H7 (cell line): Measurements from ENCODE around the gene INTS7. TPM values are rescaled to one million over a fixed set of nuclear protein-coding genes. Genes with fewer than 3 reads are reported as not detected.
"Not testable (repeated sequence)": the region's sequence is repeated elsewhere in the genome, so short reads cannot be mapped to it uniquely, and the experiment has no call there.

Experiments
- DNase-seq: peaks from one replicate; pipeline ENCODE4 v3.0.0; 2012
- H3K27me3 ChIP-seq: 2 replicates; pipeline ENCODE4 v1.6.0; 2011; ENCODE audit warnings: mild to moderate bottlenecking, low read length; ENCODE audit not compliant: control insufficient read depth, insufficient read depth
- H3K36me3 ChIP-seq: replicated peaks from 2 replicates; pipeline ENCODE4 v1.5.1; 2011; ENCODE audit warnings: low read length; ENCODE audit not compliant: control insufficient read depth, insufficient read depth
- H3K4me3 ChIP-seq: 2 replicates; pipeline ENCODE4 v1.5.1; 2011; ENCODE audit warnings: low read depth, mild to moderate bottlenecking, control low read depth, low read length, moderate library complexity; ENCODE audit not compliant: insufficient read depth
- total RNA-seq: library from RNA; depleted of rRNA; stranded (reverse); fragments of >200 nt; shearing (Covaris generic); gene quantifications from 2 replicates; pipeline ENCODE4 v1.2.3, GENCODE V29; 2014

The INTS7 gene
- total RNA-seq, 1 experiment from 2014 or later = 21.5 TPM

- H3K36me3 ChIP-seq = no peaks in the 10 kb centered on the region; the same call in 1 of the 2 replicates
- H3K27me3 ChIP-seq = no peaks in the 10 kb centered on the region
- DNase-seq = no peak
- no peak overlapping the region for H3K4me3 ChIP-seq
These were observed 60.0 kb downstream of the INTS7 start for GRCh38 chr1:211975152-211975941.

- H3K4me3 ChIP-seq = no peak overlapping the region
- DNase-seq = no peak
- H3K36me3 ChIP-seq = no peaks in the 10 kb centered on the region; the same call in 1 of the 2 replicates
- H3K27me3 ChIP-seq = no peaks in the 10 kb centered on the region
These were observed 61.8 kb downstream of the INTS7 start for GRCh38 chr1:211973541-211973940.

GRCh38 chr1:211968200-211968834 lies 67.0 kb downstream of the INTS7 start:
- H3K27me3 ChIP-seq = no peaks in the 10 kb centered on the region
- DNase-seq = no peak
- H3K4me3 ChIP-seq = no peak overlapping the region
- no peaks in the 10 kb centered on the region for H3K36me3 ChIP-seq

GRCh38 chr1:211967704-211968103 lies 67.7 kb downstream of the INTS7 start:
- no peak overlapping the region for H3K4me3 ChIP-seq
- DNase-seq = no peak
- no peaks in the 10 kb centered on the region for H3K27me3 ChIP-seq
- H3K36me3 ChIP-seq = no peaks in the 10 kb centered on the region

GRCh38 chr1:211965108-211965805 lies 70.1 kb downstream of the INTS7 start:
- Histone ChIP-seq H3K27me3 (no peaks in the 10 kb centered on the region), H3K36me3 (no peaks in the 10 kb centered on the region), H3K4me3 (no peak overlapping the region)
- DNase-seq = no peak

GRCh38 chr1:211959680-211960079 lies 75.7 kb downstream of the INTS7 start:
- DNase-seq = no peak
- Histone ChIP-seq H3K36me3 (no peaks in the 10 kb centered on the region; the same call in 1 of the 2 replicates), H3K4me3 (no peak overlapping the region), H3K27me3 (no peaks in the 10 kb centered on the region)

GRCh38 chr1:211959221-211959620 lies 76.1 kb downstream of the INTS7 start:
- DNase-seq = no peak
- Histone ChIP-seq H3K36me3 (no peaks in the 10 kb centered on the region; the same call in 1 of the 2 replicates), H3K27me3 (no peaks in the 10 kb centered on the region), H3K4me3 (no peak overlapping the region)

- H3K4me3 ChIP-seq, H3K36me3 ChIP-seq, DNase-seq, H3K27me3 ChIP-seq: not testable (repeated sequence)
These were observed 81.3 kb downstream of the INTS7 start for GRCh38 chr1:211954028-211954427.

GRCh38 chr1:211953543-211953942 lies 81.8 kb downstream of the INTS7 start:
- not testable (repeated sequence) for H3K36me3 ChIP-seq, H3K4me3 ChIP-seq, H3K27me3 ChIP-seq, DNase-seq

- no peak overlapping the region for H3K4me3 ChIP-seq
- H3K27me3 ChIP-seq = peaks cover 1% of the 10 kb centered on the region; the same call in 1 of the 2 replicates
- peaks cover 1% of the 10 kb centered on the region; the same call in 1 of the 2 replicates for H3K36me3 ChIP-seq
- no peak for DNase-seq
These were observed 83.1 kb downstream of the INTS7 start for GRCh38 chr1:211952299-211952698.

- H3K27me3 ChIP-seq = peaks cover 3% of the 10 kb centered on the region; the same call in 1 of the 2 replicates
- peaks cover 1% of the 10 kb centered on the region; the same call in 1 of the 2 replicates for H3K36me3 ChIP-seq
- H3K4me3 ChIP-seq = no peak overlapping the region
- DNase-seq = no peak
These were observed 83.5 kb downstream of the INTS7 start for GRCh38 chr1:211951856-211952255.

GRCh38 chr1:211948377-211948776 lies 87.0 kb downstream of the INTS7 start:
- Histone ChIP-seq H3K4me3 (no peak overlapping the region), H3K36me3 (peaks cover 3% of the 10 kb centered on the region), H3K27me3 (peaks cover 3% of the 10 kb centered on the region; the same call in 1 of the 2 replicates)
- no peak for DNase-seq

- no peak for DNase-seq
- peaks cover 3% of the 10 kb centered on the region for H3K36me3 ChIP-seq
- H3K4me3 ChIP-seq = no peak overlapping the region
- peaks cover 3% of the 10 kb centered on the region; the same call in 1 of the 2 replicates for H3K27me3 ChIP-seq
These were observed 87.7 kb downstream of the INTS7 start for GRCh38 chr1:211947396-211948295.
